Urothelium cell line (cell line): ENCODE measurements around the gene ITGB1BP1.

Experiments
- DNase-seq: peaks from one replicate; pipeline ENCODE4 v3.0.0; 2011; ENCODE audit warnings: low spot score, mixed read lengths
- FAIRE-seq: peaks from 2 replicates; lab custom pipeline; 2011; peaks lifted over from hg19 to GRCh38; lab: Jason Lieb, UNC

ITGB1BP1 gene

GRCh38 chr2:9355270-9355669 lies 68.1 kb downstream of the ITGB1BP1 start:
- no peak for FAIRE-seq

GRCh38 chr2:9354318-9354717 lies 69.0 kb downstream of the ITGB1BP1 start:
- FAIRE-seq (no peak), DNase-seq (no peak)

More at GRCh38 chr2:9355270-9355669, 68.1 kb downstream of the ITGB1BP1 start:
- no peak for DNase-seq
